Uterus (tissue), 4 donors: ENCODE data around the gene HNRNPC. TPM values are rescaled to one million over a fixed set of nuclear protein-coding genes. Genes with fewer than 3 reads are reported as not detected.

Source experiments
- DNase-seq, 2 donors: peaks; one replicate each; pipeline ENCODE4 v3.0.0-alpha.2; 2019 to 2020
- H3K27ac ChIP-seq, 2 donors: fragments of 200-600 bp; sonication (generic); 1 replicate in 1 of 2; 2 replicates in 1 of 2; pipeline ENCODE4 v1.5.1; 2016 to 2018
- H3K27me3 ChIP-seq, 2 donors: fragments of 200-600 bp; sonication (generic); one replicate each; pipeline ENCODE4 v1.5.1; 2018 to 2019; ENCODE audit warnings: control low read depth in 1 of 2
- H3K36me3 ChIP-seq, 2 donors: fragments of 200-600 bp; sonication (generic); one replicate each; pipeline ENCODE4 v1.5.1; 2019; ENCODE audit warnings: control low read depth in 1 of 2
- H3K4me1 ChIP-seq, 2 donors: fragments of 200-600 bp; sonication (generic); one replicate each; pipeline ENCODE4 v1.5.1; 2018 to 2019; ENCODE audit warnings: control low read depth in 1 of 2
- H3K4me3 ChIP-seq, 2 donors: fragments of 200-600 bp; sonication (generic); 1 replicate in 1 of 2; 2 replicates in 1 of 2; pipeline ENCODE4 v1.5.1; 2018 to 2019; ENCODE audit warnings: mild to moderate bottlenecking in 1 of 2
- H3K9me3 ChIP-seq, 2 donors: fragments of 200-600 bp; sonication (generic); one replicate each; pipeline ENCODE4 v1.5.1; 2019; ENCODE audit warnings: control low read depth in 1 of 2
- POLR2A ChIP-seq, 2 donors: fragments of 450-650 bp; IDR thresholded peaks; one replicate each; pipeline ENCODE4 v1.6.1; 2016; ENCODE audit warnings: antibody characterized with exemption in 2 of 2, mild to moderate bottlenecking in 1 of 2, moderate library complexity in 1 of 2
- intact Hi-C: fragments of 100-400 bp; cut with DNase I; formaldehyde crosslinking; loops from one replicate; pipeline ENCODE4 v1.15.1; 2023; ENCODE audit warnings: low total_unique reads
- total RNA-seq, 4 donors: library from RNA; depleted of rRNA in 3 of 4; stranded (reverse); fragments of >200 nt in 3 of 4; gene quantifications; one replicate each; pipeline versions ENCODE4 v1.1.0 to v1.2.4, GENCODE V29; 2014 to 2023
- TF ChIP-seq, protein P1 (sequence below), 4 experiments: fragments of 200-600 bp in 2 of 4; fragments of 450-650 bp in 2 of 4; sonication (generic) in 2 of 4; IDR thresholded peaks; one replicate each; pipeline ENCODE4 v1.5.1; 2016 to 2019; ENCODE audit warnings: antibody characterized with exemption in 4 of 4, mild to moderate bottlenecking in 2 of 4, moderate library complexity in 1 of 4
- donor health status: DM: yes; HTN: yes; CAD: no.

The HNRNPC gene
- total RNA-seq, 4 donors from 2014 or later: 378 to 599 (median 531) TPM

DNA sequence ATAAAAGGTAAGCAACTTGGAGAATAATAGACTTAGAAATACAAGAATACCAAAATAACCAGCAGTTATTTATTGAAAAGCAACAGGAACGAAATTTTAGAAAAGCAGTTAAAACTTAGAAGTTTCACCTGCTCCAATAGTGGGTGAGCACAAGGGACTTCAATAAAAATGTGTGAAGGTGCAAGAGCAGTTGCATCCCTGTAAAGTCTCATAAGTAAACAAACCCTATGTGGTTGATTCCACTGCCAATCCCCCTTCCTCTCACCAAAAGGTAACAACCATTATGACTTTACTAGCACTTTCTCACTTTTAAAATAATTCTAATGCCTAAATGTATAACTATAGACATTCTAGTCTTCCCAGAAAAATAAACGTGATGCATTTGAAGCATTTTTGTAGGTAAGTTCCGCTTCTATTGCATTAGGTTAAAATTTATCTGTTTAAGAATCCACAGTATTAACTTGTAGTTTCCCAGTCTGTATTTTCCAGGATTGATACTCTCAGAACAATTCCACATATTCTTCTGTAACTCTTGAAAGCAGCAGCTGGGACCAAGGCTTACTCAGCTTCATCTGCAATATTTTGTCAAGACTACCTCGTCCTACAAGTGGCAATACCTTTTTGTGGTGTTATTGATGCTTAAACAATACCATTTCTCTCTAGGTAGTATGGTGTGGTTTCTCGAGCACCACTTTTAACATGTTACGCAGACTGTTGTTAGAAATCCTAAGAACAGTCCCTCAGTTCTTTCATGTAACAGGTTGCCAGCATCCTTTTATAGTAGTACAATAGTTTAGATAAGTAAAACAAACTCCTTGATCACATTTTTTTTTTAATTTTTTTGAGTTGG is 32.1 kb downstream of the HNRNPC start:
- no peaks in the 10 kb centered on the region for H3K9me3 ChIP-seq
- no peak for TF ChIP-seq POLR2A (IDR thresholded peaks at IDR 0.05)
- TF ChIP-seq, protein P1, sequence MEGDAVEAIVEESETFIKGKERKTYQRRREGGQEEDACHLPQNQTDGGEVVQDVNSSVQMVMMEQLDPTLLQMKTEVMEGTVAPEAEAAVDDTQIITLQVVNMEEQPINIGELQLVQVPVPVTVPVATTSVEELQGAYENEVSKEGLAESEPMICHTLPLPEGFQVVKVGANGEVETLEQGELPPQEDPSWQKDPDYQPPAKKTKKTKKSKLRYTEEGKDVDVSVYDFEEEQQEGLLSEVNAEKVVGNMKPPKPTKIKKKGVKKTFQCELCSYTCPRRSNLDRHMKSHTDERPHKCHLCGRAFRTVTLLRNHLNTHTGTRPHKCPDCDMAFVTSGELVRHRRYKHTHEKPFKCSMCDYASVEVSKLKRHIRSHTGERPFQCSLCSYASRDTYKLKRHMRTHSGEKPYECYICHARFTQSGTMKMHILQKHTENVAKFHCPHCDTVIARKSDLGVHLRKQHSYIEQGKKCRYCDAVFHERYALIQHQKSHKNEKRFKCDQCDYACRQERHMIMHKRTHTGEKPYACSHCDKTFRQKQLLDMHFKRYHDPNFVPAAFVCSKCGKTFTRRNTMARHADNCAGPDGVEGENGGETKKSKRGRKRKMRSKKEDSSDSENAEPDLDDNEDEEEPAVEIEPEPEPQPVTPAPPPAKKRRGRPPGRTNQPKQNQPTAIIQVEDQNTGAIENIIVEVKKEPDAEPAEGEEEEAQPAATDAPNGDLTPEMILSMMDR (IDR thresholded peaks at IDR 0.05): no peak
- H3K4me1 ChIP-seq: peaks cover 3 to 4% of the 10 kb centered on the region in 2 donors
- no peak for DNase-seq
- intact Hi-C loops: no loop called here
- no peak overlapping the region for H3K4me3 ChIP-seq
- H3K27ac ChIP-seq: no peak overlapping the region
- no peaks in the 10 kb centered on the region for H3K27me3 ChIP-seq
- H3K36me3 ChIP-seq: no peaks in the 10 kb centered on the region

DNA sequence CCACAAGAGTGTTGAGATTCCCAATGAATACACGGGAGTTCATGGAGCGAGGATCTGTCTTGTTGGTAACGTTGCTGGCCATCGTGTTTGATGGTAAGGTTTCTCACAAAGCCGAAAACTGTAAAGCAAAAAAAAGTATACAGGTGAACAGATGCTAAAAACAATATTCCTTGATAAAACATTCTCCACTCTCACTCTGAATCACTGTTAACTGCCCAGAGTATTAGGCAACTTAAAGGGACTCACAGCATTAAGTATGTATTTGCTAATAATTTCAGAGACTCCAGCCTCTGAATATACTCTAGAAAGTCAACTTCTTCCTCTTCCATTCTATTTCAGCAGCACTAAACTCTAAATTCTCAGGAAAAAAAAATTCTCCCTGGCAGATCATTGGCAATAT is 35.1 kb downstream of the HNRNPC start:
- no peaks in the 10 kb centered on the region for H3K9me3 ChIP-seq
- no peak for DNase-seq
- no peaks in the 10 kb centered on the region for H3K36me3 ChIP-seq
- peaks cover 3 to 8% of the 10 kb centered on the region in 2 donors for H3K4me1 ChIP-seq
- H3K27ac ChIP-seq: no peak overlapping the region
- no peaks in the 10 kb centered on the region for H3K27me3 ChIP-seq
- no peak overlapping the region for H3K4me3 ChIP-seq
- intact Hi-C loops: no loop called here
- TF ChIP-seq POLR2A (IDR thresholded peaks at IDR 0.05): no peak
- TF ChIP-seq, protein P1 (IDR thresholded peaks at IDR 0.05): no peak

DNA sequence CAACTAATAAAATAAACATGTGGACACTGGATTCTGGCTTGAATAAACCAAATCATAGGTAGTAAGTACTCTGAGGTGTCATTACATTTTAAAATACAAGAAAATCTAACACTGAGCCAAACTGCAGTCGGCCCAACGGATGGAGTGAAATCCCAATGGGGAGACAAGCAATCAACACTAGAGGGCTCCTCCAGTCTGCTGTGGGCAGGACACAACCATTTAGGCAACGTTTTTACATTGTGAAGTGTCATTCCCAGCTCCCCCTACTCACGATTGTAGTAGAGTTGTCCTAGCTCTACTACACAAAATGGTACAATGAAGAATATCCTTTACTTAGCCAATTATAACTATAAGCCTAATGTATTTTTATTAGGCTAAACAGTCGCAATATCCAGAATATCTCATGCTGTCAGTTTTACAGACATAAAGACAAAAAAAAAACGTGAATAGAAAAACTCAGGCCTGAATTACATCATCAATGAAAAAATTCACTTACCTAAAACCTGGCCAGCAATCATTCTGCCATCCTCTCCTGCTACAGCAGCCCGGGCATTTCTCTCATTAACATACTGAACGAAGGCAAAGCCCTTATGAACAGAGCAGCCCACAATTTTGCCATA is 35.7 kb downstream of the HNRNPC start:
- Histone ChIP-seq H3K4me3 (no peak overlapping the region), H3K36me3 (no peaks in the 10 kb centered on the region), H3K27me3 (no peaks in the 10 kb centered on the region), H3K4me1 (peaks cover 3 to 8% of the 10 kb centered on the region in 2 donors), H3K27ac (no peak overlapping the region), H3K9me3 (no peaks in the 10 kb centered on the region)
- intact Hi-C loops: no loop called here
- DNase-seq: no peak
- no peak for TF ChIP-seq POLR2A (IDR thresholded peaks at IDR 0.05)
- TF ChIP-seq, protein P1 (IDR thresholded peaks at IDR 0.05): no peak

DNA sequence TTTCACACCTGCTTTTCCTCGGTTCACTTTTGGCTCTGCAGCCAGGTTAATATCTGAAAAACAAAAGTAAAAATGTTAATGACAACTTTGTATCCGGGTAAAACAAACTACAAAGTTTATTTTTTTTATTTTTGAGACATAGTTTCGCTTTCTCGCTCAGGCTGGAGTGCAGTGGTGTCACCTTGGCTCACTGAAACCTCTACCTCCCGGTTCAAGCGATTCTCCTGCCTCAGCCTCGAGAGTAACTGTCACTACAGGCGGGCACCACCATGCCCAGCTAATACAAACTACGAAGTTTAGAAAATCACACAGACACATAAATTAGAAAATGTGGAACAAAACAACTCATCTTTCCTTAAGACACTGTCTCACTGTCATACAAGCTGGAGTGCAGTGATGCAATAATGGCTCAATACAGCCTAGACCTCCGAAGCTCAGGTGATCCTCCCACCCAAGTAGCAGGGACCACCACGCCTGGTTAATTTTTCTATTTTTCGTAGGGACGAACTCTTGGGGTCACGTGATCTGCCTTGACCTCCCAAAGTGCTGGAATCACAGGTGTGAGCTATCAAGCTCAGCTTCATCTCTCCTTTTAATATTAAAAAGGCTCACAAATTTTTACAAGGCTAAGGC is 38.1 kb downstream of the HNRNPC start:
- TF ChIP-seq POLR2A (IDR thresholded peaks at IDR 0.05): no peak
- TF ChIP-seq, protein P1 (IDR thresholded peaks at IDR 0.05): no peak
- peaks cover 0 to 7% of the 10 kb centered on the region in 2 donors for H3K4me1 ChIP-seq
- H3K27ac ChIP-seq: no peak overlapping the region
- no peaks in the 10 kb centered on the region for H3K36me3 ChIP-seq
- H3K27me3 ChIP-seq: no peaks in the 10 kb centered on the region
- no peak overlapping the region for H3K4me3 ChIP-seq
- intact Hi-C loops: no loop called here
- no peak for DNase-seq
- no peaks in the 10 kb centered on the region for H3K9me3 ChIP-seq

DNA sequence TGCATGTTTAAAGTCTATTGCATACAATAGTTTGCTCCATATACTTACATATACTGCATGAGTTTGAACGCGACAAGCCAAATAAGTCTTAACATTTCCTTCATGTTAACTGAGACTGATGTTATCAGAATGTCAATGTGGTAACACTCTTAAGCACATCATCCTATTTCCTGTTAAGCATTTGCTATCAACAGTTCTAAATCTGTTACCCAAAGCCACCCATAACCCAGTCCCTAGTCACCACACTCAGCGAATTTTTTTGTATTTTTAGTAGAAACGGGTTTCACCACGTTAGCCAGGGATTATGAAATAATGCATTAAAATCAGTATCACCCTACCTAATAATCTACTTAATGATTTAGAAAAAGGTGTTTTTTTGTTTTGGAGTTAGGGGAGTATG is 39.4 kb downstream of the HNRNPC start:
- no peaks in the 10 kb centered on the region for H3K27me3 ChIP-seq
- intact Hi-C loops: no loop called here
- H3K4me3 ChIP-seq: no peak overlapping the region
- DNase-seq: no peak
- peaks cover 0 to 4% of the 10 kb centered on the region in 2 donors for H3K4me1 ChIP-seq
- H3K36me3 ChIP-seq: no peaks in the 10 kb centered on the region
- no peak overlapping the region for H3K27ac ChIP-seq
- no peaks in the 10 kb centered on the region for H3K9me3 ChIP-seq
- TF ChIP-seq POLR2A (IDR thresholded peaks at IDR 0.05): no peak
- TF ChIP-seq, protein P1 (IDR thresholded peaks at IDR 0.05): no peak
